Loucy (cell line): ENCODE measurements around the gene SFT2D3.

ENCODE experiments used
- H2AFZ ChIP-seq: fragments of 200-600 bp; sonication (generic); 2 replicates; pipeline ENCODE4 v1.6.0; 2016; ENCODE audit warnings: antibody characterized with exemption, mild to moderate bottlenecking, low read length, moderate library complexity
- H3F3A ChIP-seq: fragments of 200-600 bp; 2 replicates; pipeline ENCODE4 v1.6.0; 2016; ENCODE audit warnings: antibody characterized with exemption, low read depth, mild to moderate bottlenecking
- H3K27me3 ChIP-seq: fragments of 200-600 bp; sonication (generic); 2 replicates; pipeline ENCODE4 v1.6.1; 2014; ENCODE audit warnings: low read length, mild to moderate bottlenecking; ENCODE audit not compliant: insufficient read depth, poor library complexity, severe bottlenecking
- H3K36me3 ChIP-seq: fragments of 200-600 bp; sonication (generic); 2 replicates; pipeline ENCODE4 v1.6.1; 2016; ENCODE audit warnings: low read length; ENCODE audit not compliant: insufficient read depth
- H3K4me1 ChIP-seq: fragments of 200-600 bp; sonication (generic); 2 replicates; pipeline ENCODE4 v1.5.1; 2014; ENCODE audit warnings: low read length, mild to moderate bottlenecking; ENCODE audit not compliant: insufficient read depth, poor library complexity, severe bottlenecking
- H3K4me2 ChIP-seq: fragments of 200-600 bp; sonication (generic); 2 replicates; pipeline ENCODE4 v1.6.0; 2014; ENCODE audit warnings: antibody characterized with exemption, low read length, low read depth, mild to moderate bottlenecking; ENCODE audit not compliant: poor library complexity, severe bottlenecking
- H3K4me3 ChIP-seq: fragments of 200-600 bp; sonication (generic); 2 replicates; pipeline ENCODE4 v1.5.1; 2014; ENCODE audit warnings: low read length, mild to moderate bottlenecking, mixed read lengths; ENCODE audit not compliant: poor library complexity, severe bottlenecking
- H3K79me2 ChIP-seq: fragments of 200-600 bp; sonication (generic); 2 replicates; pipeline ENCODE4 v1.6.1; 2014; ENCODE audit warnings: low read length; ENCODE audit not compliant: insufficient read depth
- H3K9ac ChIP-seq: fragments of 200-600 bp; sonication (generic); 2 replicates; pipeline ENCODE4 v1.6.0; 2014; ENCODE audit warnings: mild to moderate bottlenecking, low read depth, low read length, moderate library complexity; ENCODE audit not compliant: poor library complexity, severe bottlenecking
- H3K9me2 ChIP-seq: fragments of 200-600 bp; sonication (generic); replicated peaks from 2 replicates; pipeline ENCODE4 v1.6.1; 2016; ENCODE audit warnings: low read depth, low read length, mixed read lengths
- H3K9me3 ChIP-seq: fragments of 200-600 bp; sonication (generic); 2 replicates; pipeline ENCODE4 v1.6.1; 2014; ENCODE audit warnings: mild to moderate bottlenecking, antibody characterized with exemption, low read length, low read depth; ENCODE audit not compliant: insufficient read depth
- H4K20me1 ChIP-seq: fragments of 200-600 bp; sonication (generic); 2 replicates; pipeline ENCODE4 v1.6.0; 2014; ENCODE audit warnings: antibody characterized with exemption, low read length, mild to moderate bottlenecking; ENCODE audit not compliant: insufficient read depth, poor library complexity, severe bottlenecking
- CTCF ChIP-seq: fragments of 200-600 bp; sonication (generic); conservative IDR thresholded peaks from 2 replicates; pipeline ENCODE4 v1.5.1; 2014; ENCODE audit warnings: mild to moderate bottlenecking, antibody characterized with exemption, low read length
- EZH2phosphoT487 ChIP-seq: fragments of 200-600 bp; IDR thresholded peaks from 2 replicates; pipeline ENCODE4 v1.6.1; 2018; ENCODE audit warnings: antibody characterized with exemption, mild to moderate bottlenecking, moderate library complexity, borderline replicate concordance

SFT2D3 gene

GRCh38 chr2:127672341-127673224, 28.7 kb upstream of the SFT2D3 start:
- H3K4me3 ChIP-seq = no peak overlapping the region
- H3K36me3 ChIP-seq = no peaks in the 10 kb centered on the region
- H3K4me2 ChIP-seq = no peak overlapping the region
- no peaks in the 10 kb centered on the region for H3K79me2 ChIP-seq
- H3K9ac ChIP-seq = no peak overlapping the region
- H2AFZ ChIP-seq = no peak overlapping the region
- no peaks in the 10 kb centered on the region for H3F3A ChIP-seq
- no peaks in the 10 kb centered on the region for H3K9me2 ChIP-seq
- H3K9me3 ChIP-seq = no peaks in the 10 kb centered on the region
- TF ChIP-seq CTCF (no peak), EZH2phosphoT487 (no peak)
- no peaks in the 10 kb centered on the region for H4K20me1 ChIP-seq
- H3K27me3 ChIP-seq = no peaks in the 10 kb centered on the region
- no peaks in the 10 kb centered on the region for H3K4me1 ChIP-seq

- TF ChIP-seq CTCF (no peak), EZH2phosphoT487 (no peak)
- no peaks in the 10 kb centered on the region for H3K27me3 ChIP-seq
- H3K4me2 ChIP-seq = no peak overlapping the region
- no peak overlapping the region for H2AFZ ChIP-seq
- no peaks in the 10 kb centered on the region for H3K9me2 ChIP-seq
- H3K9me3 ChIP-seq = no peaks in the 10 kb centered on the region
- no peaks in the 10 kb centered on the region for H4K20me1 ChIP-seq
- no peaks in the 10 kb centered on the region for H3K79me2 ChIP-seq
- no peaks in the 10 kb centered on the region for H3K36me3 ChIP-seq
- H3K9ac ChIP-seq = no peak overlapping the region
- no peak overlapping the region for H3K4me3 ChIP-seq
- no peaks in the 10 kb centered on the region for H3F3A ChIP-seq
- no peaks in the 10 kb centered on the region for H3K4me1 ChIP-seq
Measured at GRCh38 chr2:127673291-127674069, 27.8 kb upstream of the SFT2D3 start.

- Histone ChIP-seq H3K36me3 (no peaks in the 10 kb centered on the region), H2AFZ (no peak overlapping the region), H3K4me1 (no peaks in the 10 kb centered on the region), H3K79me2 (no peaks in the 10 kb centered on the region), H3K4me3 (no peak overlapping the region), H3K9me2 (no peaks in the 10 kb centered on the region), H3K27me3 (no peaks in the 10 kb centered on the region), H3F3A (no peaks in the 10 kb centered on the region), H3K9ac (no peak overlapping the region), H3K4me2 (no peak overlapping the region), H3K9me3 (no peaks in the 10 kb centered on the region), H4K20me1 (no peaks in the 10 kb centered on the region)
- TF ChIP-seq CTCF (no peak), EZH2phosphoT487 (no peak)
Measured at GRCh38 chr2:127674241-127675209, 26.8 kb upstream of the SFT2D3 start.
